Measurements from ENCODE around the gene YKT6.
A peak's percentile ranks its signal among the peaks of the same experiment; 100 is the strongest.

Gene YKT6

GRCh38 chr7:44257618-44258422 is 57.0 kb downstream of the YKT6 start:
- peak; percentile 43 to 72 (median 54) for DNase-seq (ENCODE audit: low read depth in 4 of 4, low spot score in 1 of 4)

- DNase-seq (ENCODE audit: low read depth in 4 of 4, low spot score in 1 of 4): peak in 1 of 4 experiments; percentile 14
Observed at GRCh38 chr7:44258423-44258760, 57.6 kb downstream of the YKT6 start.

- no peak for DNase-seq (ENCODE audit: low read depth in 4 of 4, low spot score in 1 of 4)
Observed at GRCh38 chr7:44258865-44259546, 58.2 kb downstream of the YKT6 start.

- no peak for DNase-seq (ENCODE audit: low read depth in 4 of 4, low spot score in 1 of 4)
Observed at GRCh38 chr7:44259547-44260457, 59.0 kb downstream of the YKT6 start.

- no peak for DNase-seq (ENCODE audit: low read depth in 4 of 4, low spot score in 1 of 4)
Observed at GRCh38 chr7:44261240-44261639, 60.5 kb downstream of the YKT6 start.

GRCh38 chr7:44262031-44262430 is 61.3 kb downstream of the YKT6 start:
- no peak for DNase-seq (ENCODE audit: low read depth in 4 of 4, low spot score in 1 of 4)

GRCh38 chr7:44263326-44264082 is 62.7 kb downstream of the YKT6 start:
- DNase-seq (ENCODE audit: low read depth in 4 of 4, low spot score in 1 of 4): no peak
